K562 (cell line): ENCODE results near the gene HSF2BP. TPM values are rescaled to one million over a fixed set of nuclear protein-coding genes. Genes with fewer than 3 reads are reported as not detected.
A peak's percentile ranks its signal among the peaks of the same experiment; 100 is the strongest.

Experiments used
- ARNT ChIP-seq, 2 experiments: fragments of 450-650 bp; IDR thresholded peaks; 2 replicates each; pipeline ENCODE4 v1.6.1; 2016; ENCODE audit warnings: mild to moderate bottlenecking in 1 of 2
- BRF2 ChIP-seq: IDR thresholded peaks from 3 replicates; pipeline ENCODE4 v1.6.1; 2011; ENCODE audit warnings: borderline replicate concordance, mild to moderate bottlenecking; ENCODE audit not compliant: insufficient read length, insufficient read depth
- C11orf30 ChIP-seq: fragments of 450-650 bp; IDR thresholded peaks from 2 replicates; pipeline ENCODE4 v1.6.1; 2016; ENCODE audit warnings: low read depth, mild to moderate bottlenecking
- CHAMP1 ChIP-seq: fragments of 450-650 bp; IDR thresholded peaks from 2 replicates; pipeline ENCODE4 v1.6.1; 2016; ENCODE audit warnings: mild to moderate bottlenecking
- CXXC5 ChIP-seq: fragments of 250-450 bp; sonication (Bioruptor Pico); IDR thresholded peaks from 2 replicates; pipeline ENCODE4 v1.8.0; 2022; ENCODE audit warnings: inconsistent platforms, mild to moderate bottlenecking, moderate library complexity
- DDX20 ChIP-seq: fragments of 450-650 bp; IDR thresholded peaks from 2 replicates; pipeline ENCODE4 v1.6.1; 2016; ENCODE audit warnings: missing genetic modification characterization, low read depth, mild to moderate bottlenecking, missing compliant biosample characterization, moderate library complexity
- E2F4 ChIP-seq: sonication (generic); formaldehyde crosslinking; IDR thresholded peaks from 2 replicates; pipeline ENCODE4 v1.8.0; 2022; ENCODE audit warnings: mild to moderate bottlenecking, low read depth, missing genetic modification reagents
- EP300 ChIP-seq: IDR thresholded peaks from 2 replicates; pipeline ENCODE4 v1.6.1; 2012; ENCODE audit warnings: low read length, improper control_type of control experiment
- ETS2 ChIP-seq: IDR thresholded peaks from 2 replicates; pipeline ENCODE4 v1.6.1; 2016; ENCODE audit warnings: borderline replicate concordance, missing genetic modification characterization, mild to moderate bottlenecking, moderate library complexity, missing compliant biosample characterization; ENCODE audit not compliant: poor library complexity, severe bottlenecking
- FOXM1 ChIP-seq, 2 experiments: fragments of 450-650 bp in 1 of 2; sonication (generic) in 1 of 2; formaldehyde crosslinking in 1 of 2; IDR thresholded peaks; 2 replicates each; pipeline versions ENCODE4 v1.6.1 to v1.9.0; 2017 to 2022; ENCODE audit warnings: low read depth in 2 of 2, mild to moderate bottlenecking in 2 of 2, missing genetic modification reagents in 1 of 2, moderate library complexity in 1 of 2
- MXI1 ChIP-seq: IDR thresholded peaks from 2 replicates; pipeline ENCODE4 v1.6.1; 2011; ENCODE audit warnings: low read depth, mild to moderate bottlenecking, improper control_type of control experiment, low read length
- NR1H2 ChIP-seq: sonication (generic); formaldehyde crosslinking; IDR thresholded peaks from 2 replicates; pipeline ENCODE4 v1.4.0; 2020; ENCODE audit warnings: mild to moderate bottlenecking, missing genetic modification reagents
- PTBP1 ChIP-seq: fragments of 200-400 bp; formaldehyde crosslinking; IDR thresholded peaks from 2 replicates; pipeline ENCODE4 v1.6.1; 2017; ENCODE audit warnings: low read depth, low read length
- SMARCE1 ChIP-seq: fragments of 450-650 bp; IDR thresholded peaks from 2 replicates; pipeline ENCODE4 v1.7.1; 2016; ENCODE audit warnings: mild to moderate bottlenecking
- TRIM28 ChIP-seq: fragments of 450-650 bp; IDR thresholded peaks from 2 replicates; pipeline ENCODE4 v1.6.1; 2017
- ZBTB17 ChIP-seq: fragments of 450-650 bp; formaldehyde crosslinking; IDR thresholded peaks from 2 replicates; pipeline ENCODE4 v1.4.0; 2020; ENCODE audit warnings: mild to moderate bottlenecking
- ZBTB33 ChIP-seq: sonication (generic); formaldehyde crosslinking; IDR thresholded peaks from 2 replicates; pipeline ENCODE4 v1.8.1; 2023; ENCODE audit warnings: mild to moderate bottlenecking, missing genetic modification reagents
- ZC3H11A ChIP-seq: IDR thresholded peaks from 2 replicates; pipeline ENCODE4 v1.6.1; 2012; ENCODE audit warnings: low read depth, low read length, improper control_type of control experiment
- ZNF75A ChIP-seq: fragments of 450-650 bp; formaldehyde crosslinking; IDR thresholded peaks from 2 replicates; pipeline ENCODE4 v1.4.0; 2020; ENCODE audit warnings: mild to moderate bottlenecking
- ZNF79 ChIP-seq: fragments of 250-450 bp; sonication (Bioruptor Pico); IDR thresholded peaks from 2 replicates; pipeline ENCODE4 v1.4.0; 2020; ENCODE audit warnings: low read depth, mild to moderate bottlenecking, moderate library complexity
- polyA plus RNA-seq, 8 experiments: library from polyadenylated mRNA; depleted of rRNA in 4 of 8; stranded (reverse) in 5 of 8; unstranded in 3 of 8; fragments of >200 nt; fragmentation: Nextera tagmentation in 2 of 8; fragmentation: Illumina TruSeq in 1 of 8; extraction: Ambion mirVana in 2 of 8; extraction: Trizol in 1 of 8; gene quantifications; 2 replicates each; pipeline versions ENCODE4 v1.2.1 to v1.2.3, GENCODE V29; 2011 to 2014; ENCODE audit warnings: inconsistent platforms in 1 of 8, missing spikeins in 1 of 8
- total RNA-seq, 7 experiments: library from RNA; depleted of rRNA in 6 of 7; stranded (reverse); fragments of >200 nt in 6 of 7; fragmentation: Illumina TruSeq in 2 of 7; extraction: Trizol in 2 of 7; gene quantifications; 2 replicates each; pipeline versions ENCODE4 v1.2.1 to v1.2.3, GENCODE V29; 2011 to 2021; ENCODE audit warnings: low replicate concordance in 1 of 7

The HSF2BP gene
- total and polyA plus RNA-seq, 9 of the 15 experiments (the other 6 are each of a cell fraction or from before 2014, with no cell fraction given): 0.04 to 0.57 (median 0.20) TPM; not detected in 2

- TF ChIP-seq E2F4 (peak; percentile 91), ZNF75A (CRISPR knock-in tag) (no peak), BRF2 (no peak), PTBP1 (no peak), ZNF79 (CRISPR knock-in tag) (no peak), EP300 (0 out of 2 replicates have a peak, but pooled peaks have one; percentile 27), C11orf30 (peak; percentile 75), MXI1 (peak; percentile 75; the same call in 1 of the 2 replicates), ZBTB17 (CRISPR knock-in tag) (no peak; the same call in 1 of the 2 replicates), SMARCE1 (no peak), TRIM28 (0 out of 2 replicates have a peak, but pooled peaks have one; percentile 16), ZC3H11A (0 out of 2 replicates have a peak, but pooled peaks have one; percentile 26), ETS2 (peak; percentile 15), CXXC5 (CRISPR knock-in tag) (peak; percentile 97), ARNT (IDR thresholded peaks at IDR 0.05) (peak in 1 of 2 experiments; percentile 30; a peak in 1 of 4 replicates), CHAMP1 (no peak), ZBTB33 (peak; percentile 100), DDX20 (no peak), NR1H2 (CRISPR knock-in tag) (no peak; the same call in 1 of the 2 replicates), FOXM1 (IDR thresholded peaks at IDR 0.05; ENCODE audit: low read depth) (no peak), FOXM1 (CRISPR knock-in tag; IDR thresholded peaks at IDR 0.05; ENCODE audit: low read depth) (peak; percentile 95)
Observed at GRCh38 chr21:43659136-43660000, at the start of gene HSF2BP, which contains the start of gene RRP1B (continued).
